T-helper 2 cell treated with Interferon-gamma antibody and Interleukin-4, amounts not matched to agents 100 ng/mL and 5 ng/mL, for 36 hours (primary cell): Measurements from ENCODE around the gene CENPO. TPM values are rescaled to one million over a fixed set of nuclear protein-coding genes. Genes with fewer than 3 reads are reported as not detected.

Source experiments
- intact Hi-C: fragments of 100-400 bp; cut with micrococcal nuclease; formaldehyde crosslinking; loops from one replicate; pipeline ENCODE4 v1.15.1; 2023
- total RNA-seq: library from RNA; stranded (reverse); gene quantifications from 2 replicates; pipeline ENCODE4 v1.2.3, GENCODE V29; 2022

The CENPO gene, protein sequence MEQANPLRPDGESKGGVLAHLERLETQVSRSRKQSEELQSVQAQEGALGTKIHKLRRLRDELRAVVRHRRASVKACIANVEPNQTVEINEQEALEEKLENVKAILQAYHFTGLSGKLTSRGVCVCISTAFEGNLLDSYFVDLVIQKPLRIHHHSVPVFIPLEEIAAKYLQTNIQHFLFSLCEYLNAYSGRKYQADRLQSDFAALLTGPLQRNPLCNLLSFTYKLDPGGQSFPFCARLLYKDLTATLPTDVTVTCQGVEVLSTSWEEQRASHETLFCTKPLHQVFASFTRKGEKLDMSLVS
- total RNA-seq = 49.1 and 50.3 TPM in 2 replicates

DNA sequence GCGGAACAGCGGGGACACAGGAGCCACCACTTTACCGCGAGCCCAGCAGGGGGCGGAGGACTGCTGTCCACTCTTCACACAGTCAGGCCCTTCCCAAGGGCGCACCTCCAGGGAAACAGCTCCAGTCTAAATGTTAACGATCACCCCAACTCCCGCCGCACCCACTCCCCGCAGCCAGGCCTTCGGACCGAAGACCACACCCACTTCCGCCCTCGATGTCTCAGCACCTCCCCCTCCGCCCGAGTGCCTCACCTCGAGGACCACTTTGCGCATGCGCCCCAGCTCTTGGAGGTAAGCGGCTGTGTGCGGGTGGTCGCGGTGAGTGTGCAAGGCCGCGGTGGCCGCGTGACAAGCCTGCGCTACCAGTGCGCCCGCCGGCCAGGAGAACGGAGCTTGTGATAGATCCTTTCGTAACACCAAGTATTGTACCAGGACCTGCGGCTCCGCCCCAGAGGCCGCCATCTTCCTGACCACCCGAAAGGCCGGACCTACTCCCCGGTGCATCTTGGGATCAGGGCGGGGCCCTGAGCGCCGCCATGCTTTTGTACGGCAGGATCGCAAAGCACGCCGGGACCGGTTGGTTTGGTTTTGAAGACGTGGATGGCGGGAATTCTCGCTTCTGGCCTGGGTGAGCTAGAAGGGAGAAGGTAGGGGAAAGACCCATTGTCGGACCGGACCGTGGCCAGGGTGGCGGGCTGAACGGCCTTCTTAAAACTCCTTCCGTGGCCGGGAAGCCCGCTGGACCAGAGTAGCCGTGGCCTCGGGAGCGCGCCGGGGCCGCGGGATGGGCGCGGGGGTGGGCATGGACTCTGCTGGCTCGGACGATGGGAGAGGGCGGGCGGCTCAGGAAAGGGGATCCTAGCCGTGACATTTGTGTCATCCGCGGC, at the start of gene CENPO, which contains the start of gene PTRHD1:
Gene CENPO, plus strand, starts transcription at position 552 of the 887 bp plus-strand sequence. CDS start 495 bp downstream, outside the sequence.
Gene PTRHD1, minus strand, starts transcription at position 518 of the 887 bp plus-strand sequence. Its CDS starts 14 bp downstream, at position 504.
- intact Hi-C loops = loop anchor here (1.0 to 10.0 kb wide), 9 partner anchors 34 to 1972 kb away; partner anchors contain the start of genes ADCY3, DNAJC27, EFR3B and FKBP1B

DNA sequence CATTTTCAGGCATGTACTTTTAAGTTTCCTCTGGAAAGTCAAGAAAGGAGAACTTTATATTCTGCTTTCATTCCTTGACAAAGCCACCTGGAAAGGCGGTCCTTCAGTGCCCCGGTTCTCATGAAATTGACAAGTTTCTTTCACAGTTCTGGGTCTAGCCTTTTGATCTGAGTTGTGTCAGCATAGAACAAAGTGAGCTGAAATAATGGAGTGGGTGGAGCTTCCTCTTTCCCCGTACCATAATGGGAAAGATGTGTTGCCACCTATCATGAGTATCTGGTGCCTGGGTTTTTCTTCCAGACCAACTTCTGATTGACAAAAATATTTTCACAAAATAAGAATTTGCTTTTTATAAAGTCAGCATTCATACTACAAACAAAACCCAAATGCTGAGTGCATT, 49.3 kb upstream of the CENPO start:
- intact Hi-C loops = no loop called here

DNA sequence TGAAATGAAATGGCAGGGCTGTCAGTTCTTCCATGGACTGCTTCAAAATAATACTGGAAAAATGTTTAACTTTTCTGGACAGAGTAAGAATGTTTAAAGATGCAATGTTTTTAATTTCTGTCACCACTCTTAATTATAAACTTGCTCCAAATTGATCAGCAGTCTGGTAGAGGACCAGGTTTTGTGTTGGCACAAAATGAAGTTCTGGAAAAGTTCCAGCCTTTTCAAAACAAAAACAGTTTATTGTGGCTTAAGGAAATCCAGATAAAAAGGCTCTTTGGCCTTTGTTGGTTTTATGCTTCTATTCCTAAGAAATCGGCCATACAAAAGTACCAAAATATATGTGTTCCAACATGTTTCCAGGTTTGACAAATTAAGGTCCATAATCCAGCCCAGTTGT, 48.9 kb upstream of the CENPO start:
- intact Hi-C loops = no loop called here

DNA sequence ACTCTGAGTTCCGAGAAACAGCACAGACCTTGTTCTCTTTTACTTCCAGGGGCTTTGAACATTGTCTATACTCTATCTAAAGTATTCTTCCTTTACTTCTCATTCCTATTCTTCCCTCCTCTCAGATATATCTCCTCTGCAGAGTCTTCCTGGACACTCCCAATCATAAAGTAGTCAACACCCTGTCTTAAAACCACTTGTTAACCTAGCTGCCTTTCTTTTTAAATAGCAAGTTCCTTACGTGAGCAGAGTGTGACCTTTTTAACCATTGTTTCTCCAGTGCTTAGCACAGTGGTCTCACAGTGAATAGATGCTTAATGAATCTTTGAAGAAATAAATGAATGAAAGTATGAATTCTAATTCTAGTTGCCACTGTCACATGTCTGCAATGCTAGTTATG, 47.4 kb upstream of the CENPO start:
- intact Hi-C loops = no loop called here

DNA sequence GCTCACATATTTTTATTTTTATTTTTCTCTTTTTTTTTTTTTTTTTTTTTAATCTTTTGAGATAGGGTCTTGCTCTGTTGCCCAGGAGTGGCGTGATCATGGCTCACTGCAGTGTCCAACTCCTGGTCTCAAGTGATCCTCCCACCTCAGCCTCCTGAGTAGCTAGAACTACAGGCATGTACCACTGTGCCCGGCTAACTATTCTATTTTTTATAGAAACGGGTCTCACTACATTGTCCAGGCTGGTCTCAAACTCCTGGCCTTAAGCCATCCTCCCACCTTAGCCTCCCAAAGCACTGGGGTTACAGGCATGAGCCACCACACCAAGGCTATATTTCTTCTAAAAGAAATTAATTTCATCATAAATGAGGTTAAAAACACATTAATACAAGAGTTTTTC, 45.9 kb upstream of the CENPO start:
- intact Hi-C loops = no loop called here

DNA sequence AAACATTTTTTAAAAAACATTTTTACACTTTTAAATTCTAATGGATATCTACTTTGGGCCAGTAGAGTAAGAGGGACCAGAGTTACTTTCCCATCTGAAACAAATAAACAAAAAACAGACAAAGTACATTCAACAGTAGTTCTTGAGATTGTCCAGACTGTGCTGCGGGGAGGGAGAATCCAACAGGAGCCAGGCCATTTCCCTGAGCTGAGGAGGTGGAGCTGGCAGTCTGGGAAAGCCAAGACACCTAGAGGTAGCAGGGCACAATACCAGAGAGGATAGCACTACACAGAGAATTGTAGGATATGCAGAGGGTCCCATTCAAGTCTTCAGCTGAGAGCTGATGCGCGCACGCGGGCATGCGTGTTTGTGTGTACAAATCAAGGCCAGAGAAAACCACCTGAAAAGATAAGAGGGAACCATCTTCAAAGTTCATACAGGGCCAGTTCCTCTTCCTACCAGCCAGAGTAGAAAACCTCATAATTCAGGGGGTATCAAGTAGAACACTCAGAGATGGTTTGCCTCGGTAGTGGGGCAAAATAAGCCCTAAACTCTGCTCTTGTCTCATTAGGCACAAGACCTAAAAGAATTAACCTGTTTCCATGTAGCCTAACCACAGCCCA, 44.0 kb upstream of the CENPO start:
- intact Hi-C loops = no loop called here

DNA sequence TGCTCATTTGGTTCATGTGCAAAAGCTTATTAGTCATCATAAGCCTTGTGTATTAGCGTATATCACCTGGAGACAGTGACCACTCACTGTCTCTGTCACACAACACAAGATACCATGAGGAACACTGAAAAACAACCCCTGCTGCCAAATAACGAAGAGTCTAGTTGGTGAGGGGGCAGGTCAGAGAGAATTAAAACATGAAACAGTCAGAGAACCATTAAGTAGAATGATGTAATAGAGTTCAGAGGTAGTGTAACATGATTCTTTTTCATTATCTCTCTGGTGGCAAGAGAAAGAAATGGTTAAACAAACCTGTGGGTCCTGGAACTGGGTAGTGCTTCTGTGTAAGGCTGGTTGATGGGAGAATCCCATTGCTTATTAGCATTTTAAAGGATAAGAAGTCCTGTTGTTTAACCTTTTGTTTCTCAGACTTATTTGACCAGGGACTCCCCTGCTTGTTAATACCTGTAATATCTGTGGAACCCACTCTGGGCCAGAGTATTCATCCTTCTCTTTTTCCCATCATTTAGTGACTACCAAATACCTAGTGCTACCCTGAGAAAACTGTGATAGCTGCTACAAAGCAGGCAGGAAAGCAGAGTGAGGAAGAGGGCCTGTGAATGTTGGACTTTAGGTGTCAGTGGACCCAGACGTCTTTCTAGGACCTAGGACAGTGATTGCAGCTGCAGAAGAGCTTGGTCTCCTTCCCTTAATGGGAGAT, 38.1 kb upstream of the CENPO start:
- intact Hi-C loops = no loop called here

DNA sequence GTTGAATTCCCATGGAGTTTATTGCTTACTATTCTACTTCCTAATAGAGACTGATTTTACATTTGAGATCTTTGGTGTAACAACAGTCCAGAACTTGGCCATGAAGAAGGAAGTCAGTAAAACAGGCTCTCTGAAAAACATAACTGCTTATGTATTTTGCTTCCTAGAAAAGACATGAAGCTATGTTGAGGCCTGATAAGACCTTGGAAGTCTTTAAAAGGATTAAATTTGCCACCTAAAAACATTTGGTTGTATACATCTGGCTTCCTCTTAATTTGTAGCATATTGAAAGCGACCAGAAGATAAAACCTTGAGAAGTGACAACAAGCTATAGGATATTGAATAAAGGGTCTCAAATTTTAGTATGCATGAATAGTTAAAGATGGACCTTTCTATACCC, 36.4 kb upstream of the CENPO start:
- intact Hi-C loops = no loop called here

DNA sequence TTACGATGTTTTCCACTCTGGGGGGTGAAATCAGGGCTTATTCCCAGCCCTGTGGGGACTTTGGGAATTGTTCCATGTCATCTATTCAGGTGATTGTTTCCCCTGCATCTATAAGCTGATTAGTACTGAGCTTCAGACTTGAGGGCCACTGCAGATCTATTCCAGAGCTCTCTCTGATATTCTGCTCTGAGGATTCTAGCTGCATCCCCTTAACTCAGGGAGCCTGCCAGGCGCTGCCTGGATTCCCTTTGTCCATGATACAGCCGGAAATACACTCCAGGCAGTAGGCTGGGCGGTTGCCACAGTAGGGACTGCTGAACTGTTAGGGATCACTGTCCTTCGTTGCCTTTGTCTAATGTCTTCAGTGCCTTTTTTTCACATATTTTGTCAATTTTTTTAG, 31.4 kb upstream of the CENPO start:
- intact Hi-C loops = no loop called here

DNA sequence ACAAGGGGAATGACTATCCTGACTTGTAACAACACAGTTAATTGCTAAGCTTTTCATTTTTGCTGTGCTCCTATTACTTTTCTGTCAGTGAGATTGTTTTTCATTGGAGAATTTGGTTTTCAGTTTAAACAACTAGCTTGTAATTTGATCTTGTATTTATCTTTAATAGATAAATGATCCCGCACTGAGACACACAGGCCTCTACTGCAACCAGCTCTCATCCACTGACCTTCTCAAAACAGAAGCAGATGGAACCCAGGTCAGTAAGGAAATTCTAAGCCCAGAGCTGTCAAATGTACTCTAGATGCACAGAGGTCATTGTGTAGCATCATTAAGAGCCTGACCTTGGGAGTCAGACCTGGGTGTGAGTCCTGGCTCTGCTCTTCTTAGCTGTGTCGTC, 30.7 kb upstream of the CENPO start:
- intact Hi-C loops = no loop called here

DNA sequence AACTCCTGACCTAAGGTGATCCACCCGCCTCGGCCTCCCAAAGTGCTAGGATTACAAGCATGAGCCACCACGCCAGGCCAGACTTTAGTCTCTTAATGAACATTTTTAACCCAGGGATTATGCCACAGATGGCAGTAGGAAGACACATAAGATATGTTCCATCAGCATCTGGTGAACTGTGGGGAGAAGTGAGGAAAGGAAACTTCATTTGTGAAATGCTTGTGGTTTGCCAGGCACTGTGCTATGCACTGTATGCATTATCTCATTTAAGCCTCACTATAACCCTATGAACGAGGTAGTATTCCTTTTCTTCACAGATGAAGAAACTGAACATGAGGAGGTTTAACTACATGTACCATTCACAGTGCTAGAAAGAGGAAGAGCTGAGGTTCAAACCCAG, 29.4 kb upstream of the CENPO start:
- intact Hi-C loops = no loop called here

DNA sequence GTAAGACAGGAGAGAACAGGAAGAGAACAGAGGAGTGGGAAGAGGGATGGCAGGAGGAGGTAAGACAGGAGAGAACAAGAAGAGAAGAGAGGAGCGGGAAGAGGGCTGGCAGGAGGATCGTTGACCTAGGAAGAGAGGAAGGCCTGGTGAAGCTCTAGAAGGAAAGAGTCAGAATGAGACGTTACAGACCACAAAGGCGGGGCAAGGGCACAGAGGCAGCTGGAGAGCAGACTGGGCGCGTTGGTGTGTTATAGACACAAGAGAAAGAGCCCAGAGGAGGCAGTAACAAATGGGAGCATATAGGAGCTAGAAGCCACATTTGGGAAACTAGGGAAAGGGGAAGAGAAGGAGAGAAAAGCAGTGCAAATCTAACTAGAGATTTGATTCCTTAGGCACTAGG, 26.6 kb upstream of the CENPO start:
- intact Hi-C loops = no loop called here

DNA sequence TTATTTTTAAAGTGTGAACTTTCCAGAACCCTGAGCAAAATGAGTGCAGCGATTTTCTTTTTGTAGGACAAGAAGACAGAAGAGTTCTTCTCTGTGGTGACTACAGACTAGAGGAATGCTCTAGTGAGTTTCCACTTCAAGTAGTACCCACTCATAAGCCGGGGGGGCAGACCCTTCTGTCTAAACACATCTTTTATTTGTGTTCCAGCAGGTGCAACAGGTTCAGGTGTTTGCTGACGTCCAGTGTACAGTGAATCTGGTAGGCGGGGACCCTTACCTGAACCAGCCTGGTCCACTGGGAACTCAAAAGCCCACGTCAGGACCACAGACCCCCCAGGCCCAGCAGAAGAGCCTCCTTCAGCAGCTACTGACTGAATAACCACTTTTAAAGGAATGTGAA, 25.2 kb upstream of the CENPO start:
- intact Hi-C loops = no loop called here

DNA sequence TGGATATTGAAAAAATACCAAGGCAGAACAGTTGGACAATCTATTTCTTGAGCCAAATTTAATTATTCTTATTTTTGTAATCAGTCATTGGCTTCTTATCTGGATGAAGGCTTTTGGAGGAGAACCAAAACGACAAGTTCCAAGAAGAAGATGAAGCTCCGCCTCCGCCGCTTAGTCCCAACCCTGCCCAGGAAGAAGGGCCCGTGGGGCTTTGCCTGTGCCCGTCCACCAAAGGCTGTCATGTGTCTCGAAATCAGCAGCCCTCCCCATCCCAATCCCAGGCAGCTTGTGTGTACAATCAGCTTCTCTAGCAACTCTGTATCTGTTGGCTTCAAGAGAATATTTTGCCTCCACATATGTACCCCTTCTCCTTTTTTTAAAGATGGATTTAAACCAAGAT, 24.6 kb upstream of the CENPO start:
- intact Hi-C loops = no loop called here

DNA sequence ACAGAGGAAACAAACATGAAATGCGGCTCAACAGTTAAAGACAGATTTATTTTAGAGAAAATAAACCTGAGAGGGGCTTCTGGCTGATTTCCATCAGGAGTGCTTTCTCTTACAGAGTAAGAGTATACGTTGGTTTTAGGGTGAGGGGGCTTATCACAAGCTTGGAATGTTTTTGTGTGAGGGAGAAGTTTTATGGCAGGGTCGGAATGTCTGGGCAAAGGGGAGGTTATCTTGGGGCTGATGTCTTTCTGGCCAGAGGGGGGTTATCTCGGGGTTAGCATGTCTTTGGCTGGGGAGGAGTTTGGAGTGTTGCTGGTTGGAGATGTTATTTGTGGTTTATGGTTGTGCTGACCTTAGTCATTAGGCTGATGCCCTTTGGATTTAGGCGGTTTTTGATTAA, 22.2 kb upstream of the CENPO start:
- intact Hi-C loops = no loop called here

DNA sequence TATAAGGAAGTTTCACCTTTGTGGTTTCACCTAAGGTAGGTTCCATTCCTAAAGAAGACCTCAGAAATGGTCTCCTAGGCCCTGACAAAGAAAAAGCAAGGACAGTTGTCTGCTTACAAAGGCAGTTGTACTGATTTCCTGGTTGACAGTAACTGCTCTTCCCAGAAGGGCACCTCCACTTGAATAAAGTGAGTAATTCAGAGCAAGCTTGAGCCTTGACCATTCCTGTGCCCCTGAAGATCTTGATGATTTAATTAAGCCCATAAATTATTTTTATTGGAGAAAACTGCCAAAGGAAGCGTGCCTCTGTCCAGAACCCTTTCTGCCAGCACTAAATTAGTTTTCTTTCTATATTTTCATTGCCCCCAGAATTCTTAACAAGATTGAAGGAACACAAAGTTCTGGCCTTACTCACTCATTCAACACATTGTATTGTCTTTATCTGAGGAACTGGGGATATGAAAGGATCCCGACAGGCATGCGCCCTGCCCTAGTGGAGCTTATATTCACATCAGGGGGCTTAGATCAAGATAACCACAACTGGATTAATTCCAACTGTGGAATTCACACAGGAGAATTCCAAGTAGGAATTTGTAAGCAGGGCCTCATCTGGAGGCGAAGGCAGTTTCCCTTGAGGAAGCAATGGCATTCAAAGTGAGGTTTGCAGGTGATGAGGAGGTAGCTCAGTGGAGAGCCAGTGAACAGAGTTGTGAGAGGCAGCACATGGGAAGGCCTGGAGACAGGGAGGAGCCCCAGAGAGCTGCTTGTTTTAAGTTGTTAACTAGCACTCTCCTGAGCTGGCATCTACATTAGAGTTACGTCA, 21.2 kb upstream of the CENPO start:
- intact Hi-C loops = no loop called here

DNA sequence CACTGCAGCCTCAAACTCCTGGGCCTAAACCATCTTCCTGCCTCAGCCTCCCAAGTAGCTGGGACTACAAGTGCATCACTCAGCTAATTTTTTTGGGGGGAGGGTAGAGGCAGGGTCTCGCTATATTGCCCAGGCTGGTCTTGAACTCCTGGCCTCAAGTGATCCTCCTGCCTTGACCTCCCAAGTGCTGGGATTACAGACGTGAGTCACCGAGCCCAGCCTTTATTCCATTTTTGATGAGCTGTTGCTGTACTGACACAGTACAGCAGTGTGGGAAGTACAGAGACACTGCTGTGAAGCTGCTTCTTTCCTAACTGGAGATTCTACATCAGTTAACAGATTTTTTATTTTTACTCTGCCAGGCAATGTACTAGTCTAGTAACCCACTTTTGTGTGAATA, 18.9 kb upstream of the CENPO start:
- intact Hi-C loops = no loop called here

DNA sequence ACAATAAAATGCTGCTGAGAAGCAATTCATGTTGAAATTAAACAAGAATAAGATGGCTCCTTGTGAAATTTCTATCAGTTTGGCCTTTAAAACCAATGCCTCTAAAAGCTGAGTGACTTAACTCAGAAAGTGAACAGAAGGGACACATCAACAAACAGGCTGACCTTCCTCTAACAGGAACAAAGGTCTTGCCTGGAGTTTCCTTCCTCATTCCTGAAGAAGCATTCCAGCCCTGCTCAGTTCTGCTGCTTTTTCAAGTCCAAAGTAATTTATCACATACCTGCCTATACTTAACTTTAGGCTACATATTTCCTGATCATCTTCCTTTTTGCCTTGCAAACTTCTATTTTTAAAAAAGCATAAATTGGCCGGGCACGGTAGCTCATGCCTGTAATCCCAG, 14.1 kb upstream of the CENPO start:
- intact Hi-C loops = no loop called here

DNA sequence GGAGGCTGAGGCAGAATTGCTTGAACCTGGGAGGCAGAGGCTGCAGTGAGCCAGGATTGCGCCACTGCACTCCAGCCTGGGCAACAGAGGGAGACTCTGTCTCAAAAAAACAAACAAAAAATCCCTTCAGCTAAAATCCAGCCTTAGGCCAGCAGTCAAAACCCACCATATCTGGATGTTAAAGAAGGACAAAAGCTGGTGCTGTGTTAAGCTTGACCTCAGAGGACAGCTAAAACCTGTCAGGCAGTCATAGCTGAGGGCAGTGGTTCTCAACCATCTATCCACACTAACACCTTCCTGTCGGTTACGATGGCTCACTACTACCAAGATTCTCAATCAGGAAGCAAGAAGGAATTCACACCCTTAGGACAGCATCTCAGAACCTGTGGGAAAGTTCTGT, 9.6 kb upstream of the CENPO start:
- intact Hi-C loops = no loop called here

DNA sequence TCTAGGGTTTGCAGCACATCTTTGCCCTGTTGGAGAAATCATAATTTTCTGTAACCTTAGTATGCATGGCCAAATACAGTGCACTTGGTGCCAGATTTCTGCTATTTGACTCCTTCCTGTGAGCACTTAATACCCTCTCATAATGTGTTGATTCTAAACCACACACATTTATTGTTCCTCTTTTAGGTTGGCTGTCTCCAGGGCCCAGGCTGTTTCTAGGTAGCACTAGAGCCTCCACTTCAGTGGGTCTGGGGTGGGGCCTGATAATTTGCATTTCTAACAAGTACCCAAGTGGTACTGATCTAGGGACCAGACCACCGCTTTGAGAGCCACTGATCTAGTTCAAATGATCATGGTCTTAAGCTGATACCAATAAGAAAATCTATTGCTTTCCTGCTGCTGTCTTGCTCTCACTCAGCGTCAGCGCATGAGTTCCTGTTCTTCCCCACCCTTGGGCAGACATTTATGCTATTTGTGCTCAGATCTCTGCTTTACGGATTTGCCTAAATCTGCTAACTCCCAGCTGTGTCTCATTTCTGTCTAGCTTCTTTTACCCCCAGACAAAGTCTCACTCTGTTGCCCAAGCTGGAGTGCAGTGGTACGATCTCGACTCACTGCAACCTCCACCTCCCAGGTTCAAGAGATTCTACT, 7.4 kb upstream of the CENPO start:
- intact Hi-C loops = no loop called here
